ENCODE measurements around the gene RRBP1. TPM values are rescaled to one million over a fixed set of nuclear protein-coding genes. Genes with fewer than 3 reads are reported as not detected.

The RRBP1 gene
- total RNA-seq, 6 experiments from 2014 or later, result 121 to 274 (median 193) TPM

- TF ChIP-seq CTCF (IDR thresholded peaks at IDR 0.05), result no peak
- TF ChIP-seq POLR2A (IDR thresholded peaks at IDR 0.05), result no peak
- DNase-seq (no peak), ATAC-seq (no peak)
- Histone ChIP-seq H3K9me3 (no peaks in the 10 kb centered on the region), H3K27ac (peak overlapping the region in 1 of 3 donors; percentile 52), H3K4me1 (peaks cover 0 to 26% (median 10%) of the 10 kb centered on the region in 4 donors), H3K36me3 (peaks cover 0 to 5% (median 0%) of the 10 kb centered on the region in 4 donors), H3K4me3 (no peak overlapping the region), H3K27me3 (no peaks in the 10 kb centered on the region)
- intact Hi-C loops (cut with DNase I), result no loop called here
- 54% methylated on average over 2 of the region's 2 CpGs for WGBS (ENCODE audit: insufficient coverage, low coverage, low lambda C conversion rate, missing lambda C conversion rate)
Measured at GRCh38 chr20:17606001-17606400, 76.0 kb downstream of the RRBP1 start.

- H3K36me3 ChIP-seq, result peaks cover 0 to 5% (median 0%) of the 10 kb centered on the region in 4 donors
- peak overlapping the region in 1 of 3 donors; percentile 12 for H3K4me3 ChIP-seq
- 30% methylated on average over 5 of the region's 5 CpGs for WGBS (ENCODE audit: insufficient coverage, low coverage, low lambda C conversion rate, missing lambda C conversion rate)
- peaks cover 0 to 26% (median 10%) of the 10 kb centered on the region in 4 donors for H3K4me1 ChIP-seq
- intact Hi-C loops (cut with DNase I), result no loop called here
- no peaks in the 10 kb centered on the region for H3K9me3 ChIP-seq
- TF ChIP-seq POLR2A (IDR thresholded peaks at IDR 0.05) (no peak), CTCF (IDR thresholded peaks at IDR 0.05) (no peak)
- H3K27ac ChIP-seq, result peak overlapping the region in 2 of 3 donors; percentile 3 to 52
- ATAC-seq (peak; percentile 86 to 92 (median 91)), DNase-seq (peak in 2 of 3 donors; percentile 56 to 74)
- H3K27me3 ChIP-seq, result no peaks in the 10 kb centered on the region
Measured at GRCh38 chr20:17605131-17605660, 76.8 kb downstream of the RRBP1 start.

- Histone ChIP-seq H3K36me3 (peaks cover 0 to 5% (median 0%) of the 10 kb centered on the region in 4 donors), H3K27ac (no peak overlapping the region), H3K4me1 (peaks cover 0 to 26% (median 10%) of the 10 kb centered on the region in 4 donors), H3K9me3 (no peaks in the 10 kb centered on the region), H3K27me3 (no peaks in the 10 kb centered on the region), H3K4me3 (no peak overlapping the region)
- no peak for ATAC-seq
- TF ChIP-seq CTCF (IDR thresholded peaks at IDR 0.05) (no peak), POLR2A (IDR thresholded peaks at IDR 0.05) (no peak)
- intact Hi-C loops (cut with DNase I), result no loop called here
- 100% methylated on average over 1 of the region's 4 CpGs for WGBS (ENCODE audit: insufficient coverage, low coverage, low lambda C conversion rate, missing lambda C conversion rate)
- DNase-seq, result no peak
Measured at GRCh38 chr20:17602493-17602892, 79.5 kb downstream of the RRBP1 start.

GRCh38 chr20:17601957-17602356, 80.1 kb downstream of the RRBP1 start:
- Histone ChIP-seq H3K9me3 (no peaks in the 10 kb centered on the region), H3K27me3 (no peaks in the 10 kb centered on the region), H3K4me1 (peaks cover 0 to 26% (median 10%) of the 10 kb centered on the region in 4 donors), H3K27ac (no peak overlapping the region), H3K4me3 (no peak overlapping the region), H3K36me3 (peaks cover 0 to 2% (median 0%) of the 10 kb centered on the region in 4 donors)
- TF ChIP-seq POLR2A (IDR thresholded peaks at IDR 0.05), result no peak
- TF ChIP-seq CTCF (IDR thresholded peaks at IDR 0.05), result no peak
- DNase-seq (no peak), ATAC-seq (no peak)
- intact Hi-C loops (cut with DNase I), result no loop called here
- 73% methylated on average over 4 of the region's 4 CpGs for WGBS (ENCODE audit: insufficient coverage, low coverage, low lambda C conversion rate, missing lambda C conversion rate)
